ENCODE results near the gene PLXNA3. TPM values are rescaled to one million over a fixed set of nuclear protein-coding genes. Genes with fewer than 3 reads are reported as not detected.

Gene PLXNA3
- total RNA-seq, 1 experiment from 2014 or later, result 128 TPM

- POLR2A ChIA-PET, result no interaction called here
- H3K27ac ChIP-seq (ENCODE audit: low read length), result no peak overlapping the region
- no peaks in the 10 kb centered on the region for H3K36me3 ChIP-seq (ENCODE audit: control insufficient read depth, insufficient read depth, low read length)
- H3K9me3 ChIP-seq (ENCODE audit: control insufficient read depth, insufficient read depth, low read depth, low read length), result no peaks in the 10 kb centered on the region
- H3K4me3 ChIP-seq (ENCODE audit: low read depth in 2 of 2, low read length in 2 of 2), result no peak overlapping the region
- CTCF ChIA-PET, result no interaction called here
- ATAC-seq (no peak), DNase-seq (ENCODE audit: low read depth, low spot score) (no peak)
- in situ Hi-C loops (cut with HindIII; ENCODE audit: low pct_unique_long_range_greater_than_20kb, low sequenced_read_pairs) (no loop called here), intact Hi-C loops (cut with micrococcal nuclease; ENCODE audit: unreplicated experiment) (no loop called here)
- BruUV-seq (replicated peaks), result no TSS peak
- TF ChIP-seq, protein P1, sequence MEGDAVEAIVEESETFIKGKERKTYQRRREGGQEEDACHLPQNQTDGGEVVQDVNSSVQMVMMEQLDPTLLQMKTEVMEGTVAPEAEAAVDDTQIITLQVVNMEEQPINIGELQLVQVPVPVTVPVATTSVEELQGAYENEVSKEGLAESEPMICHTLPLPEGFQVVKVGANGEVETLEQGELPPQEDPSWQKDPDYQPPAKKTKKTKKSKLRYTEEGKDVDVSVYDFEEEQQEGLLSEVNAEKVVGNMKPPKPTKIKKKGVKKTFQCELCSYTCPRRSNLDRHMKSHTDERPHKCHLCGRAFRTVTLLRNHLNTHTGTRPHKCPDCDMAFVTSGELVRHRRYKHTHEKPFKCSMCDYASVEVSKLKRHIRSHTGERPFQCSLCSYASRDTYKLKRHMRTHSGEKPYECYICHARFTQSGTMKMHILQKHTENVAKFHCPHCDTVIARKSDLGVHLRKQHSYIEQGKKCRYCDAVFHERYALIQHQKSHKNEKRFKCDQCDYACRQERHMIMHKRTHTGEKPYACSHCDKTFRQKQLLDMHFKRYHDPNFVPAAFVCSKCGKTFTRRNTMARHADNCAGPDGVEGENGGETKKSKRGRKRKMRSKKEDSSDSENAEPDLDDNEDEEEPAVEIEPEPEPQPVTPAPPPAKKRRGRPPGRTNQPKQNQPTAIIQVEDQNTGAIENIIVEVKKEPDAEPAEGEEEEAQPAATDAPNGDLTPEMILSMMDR (IDR thresholded peaks at IDR 0.05), result no peak
- TF ChIP-seq, protein P2, sequence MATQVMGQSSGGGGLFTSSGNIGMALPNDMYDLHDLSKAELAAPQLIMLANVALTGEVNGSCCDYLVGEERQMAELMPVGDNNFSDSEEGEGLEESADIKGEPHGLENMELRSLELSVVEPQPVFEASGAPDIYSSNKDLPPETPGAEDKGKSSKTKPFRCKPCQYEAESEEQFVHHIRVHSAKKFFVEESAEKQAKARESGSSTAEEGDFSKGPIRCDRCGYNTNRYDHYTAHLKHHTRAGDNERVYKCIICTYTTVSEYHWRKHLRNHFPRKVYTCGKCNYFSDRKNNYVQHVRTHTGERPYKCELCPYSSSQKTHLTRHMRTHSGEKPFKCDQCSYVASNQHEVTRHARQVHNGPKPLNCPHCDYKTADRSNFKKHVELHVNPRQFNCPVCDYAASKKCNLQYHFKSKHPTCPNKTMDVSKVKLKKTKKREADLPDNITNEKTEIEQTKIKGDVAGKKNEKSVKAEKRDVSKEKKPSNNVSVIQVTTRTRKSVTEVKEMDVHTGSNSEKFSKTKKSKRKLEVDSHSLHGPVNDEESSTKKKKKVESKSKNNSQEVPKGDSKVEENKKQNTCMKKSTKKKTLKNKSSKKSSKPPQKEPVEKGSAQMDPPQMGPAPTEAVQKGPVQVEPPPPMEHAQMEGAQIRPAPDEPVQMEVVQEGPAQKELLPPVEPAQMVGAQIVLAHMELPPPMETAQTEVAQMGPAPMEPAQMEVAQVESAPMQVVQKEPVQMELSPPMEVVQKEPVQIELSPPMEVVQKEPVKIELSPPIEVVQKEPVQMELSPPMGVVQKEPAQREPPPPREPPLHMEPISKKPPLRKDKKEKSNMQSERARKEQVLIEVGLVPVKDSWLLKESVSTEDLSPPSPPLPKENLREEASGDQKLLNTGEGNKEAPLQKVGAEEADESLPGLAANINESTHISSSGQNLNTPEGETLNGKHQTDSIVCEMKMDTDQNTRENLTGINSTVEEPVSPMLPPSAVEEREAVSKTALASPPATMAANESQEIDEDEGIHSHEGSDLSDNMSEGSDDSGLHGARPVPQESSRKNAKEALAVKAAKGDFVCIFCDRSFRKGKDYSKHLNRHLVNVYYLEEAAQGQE (IDR thresholded peaks at IDR 0.05; ENCODE audit: insufficient read depth in 1 of 2, low read depth in 2 of 2, low read length in 1 of 2), result no peak
- TF ChIP-seq POLR2AphosphoS5 (IDR thresholded peaks at IDR 0.05; ENCODE audit: low read depth, low read length) (no peak), SIN3A (IDR thresholded peaks at IDR 0.05; ENCODE audit: borderline replicate concordance, insufficient read depth, low read depth, low read length) (no peak), TCF7L2 (IDR thresholded peaks at IDR 0.05; ENCODE audit: low read depth, low read length) (no peak)
- no peaks in the 10 kb centered on the region for H3K27me3 ChIP-seq (ENCODE audit: control insufficient read depth, insufficient read depth, low read length)
- no peaks in the 10 kb centered on the region for H3K4me1 ChIP-seq (ENCODE audit: control insufficient read depth, insufficient read depth, low read length)
Observed at GRCh38 chrX:154466036-154466435, 8.0 kb downstream of the PLXNA3 start.

DNA sequence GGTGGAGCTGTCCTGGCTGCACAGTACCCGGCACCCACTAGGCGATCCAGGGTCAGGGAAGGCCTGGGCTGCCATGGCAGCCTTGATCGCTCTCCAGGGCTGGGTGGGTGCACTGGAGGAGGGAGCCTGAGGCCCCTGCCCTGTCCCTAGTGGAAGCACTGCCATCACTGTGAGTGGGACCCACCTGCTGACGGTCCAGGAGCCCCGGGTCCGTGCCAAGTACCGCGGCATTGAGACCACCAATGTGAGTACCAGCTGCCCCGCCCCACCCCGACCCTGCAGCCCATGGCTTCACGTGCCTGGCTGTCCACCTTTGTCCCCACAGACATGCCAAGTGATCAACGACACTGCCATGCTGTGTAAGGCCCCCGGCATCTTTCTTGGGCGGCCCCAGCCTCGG, 8.8 kb downstream of the PLXNA3 start:
- H3K36me3 ChIP-seq (ENCODE audit: control insufficient read depth, insufficient read depth, low read length), result no peaks in the 10 kb centered on the region
- no peak for ATAC-seq
- TF ChIP-seq, protein P1 (IDR thresholded peaks at IDR 0.05), result no peak
- TF ChIP-seq, protein P2 (IDR thresholded peaks at IDR 0.05; ENCODE audit: insufficient read depth in 1 of 2, low read depth in 2 of 2, low read length in 1 of 2), result no peak
- TF ChIP-seq TCF7L2 (IDR thresholded peaks at IDR 0.05; ENCODE audit: low read depth, low read length) (no peak), SIN3A (IDR thresholded peaks at IDR 0.05; ENCODE audit: borderline replicate concordance, insufficient read depth, low read depth, low read length) (no peak), POLR2AphosphoS5 (IDR thresholded peaks at IDR 0.05; ENCODE audit: low read depth, low read length) (no peak)
- H3K27ac ChIP-seq (ENCODE audit: low read length), result no peak overlapping the region
- ChIA-PET POLR2A (no interaction called here), CTCF (no interaction called here)
- H3K27me3 ChIP-seq (ENCODE audit: control insufficient read depth, insufficient read depth, low read length), result no peaks in the 10 kb centered on the region
- no peaks in the 10 kb centered on the region for H3K9me3 ChIP-seq (ENCODE audit: control insufficient read depth, insufficient read depth, low read depth, low read length)
- in situ Hi-C loops (cut with HindIII; ENCODE audit: low pct_unique_long_range_greater_than_20kb, low sequenced_read_pairs), result no loop called here
- no peaks in the 10 kb centered on the region for H3K4me1 ChIP-seq (ENCODE audit: control insufficient read depth, insufficient read depth, low read length)
- no peak for DNase-seq (ENCODE audit: low read depth, low spot score)
- intact Hi-C loops (cut with micrococcal nuclease; ENCODE audit: unreplicated experiment), result no loop called here
- no peak overlapping the region for H3K4me3 ChIP-seq (ENCODE audit: low read depth in 2 of 2, low read length in 2 of 2)
- BruUV-seq (replicated peaks), result no TSS peak

Measured in Panc1 (cell line).